Ishikawa (cell line): ENCODE measurements around the gene EPGN.

Experiments used
- EGR1 ChIP-seq: IDR thresholded peaks from 2 replicates; pipeline ENCODE4 v1.6.1; 2012
- EP300 ChIP-seq: IDR thresholded peaks from 2 replicates; pipeline ENCODE4 v1.6.1; 2012; ENCODE audit warnings: borderline replicate concordance
- TCF12 ChIP-seq: IDR thresholded peaks from 2 replicates; pipeline ENCODE4 v1.6.1; 2012; ENCODE audit warnings: low read depth

The EPGN gene

DNA sequence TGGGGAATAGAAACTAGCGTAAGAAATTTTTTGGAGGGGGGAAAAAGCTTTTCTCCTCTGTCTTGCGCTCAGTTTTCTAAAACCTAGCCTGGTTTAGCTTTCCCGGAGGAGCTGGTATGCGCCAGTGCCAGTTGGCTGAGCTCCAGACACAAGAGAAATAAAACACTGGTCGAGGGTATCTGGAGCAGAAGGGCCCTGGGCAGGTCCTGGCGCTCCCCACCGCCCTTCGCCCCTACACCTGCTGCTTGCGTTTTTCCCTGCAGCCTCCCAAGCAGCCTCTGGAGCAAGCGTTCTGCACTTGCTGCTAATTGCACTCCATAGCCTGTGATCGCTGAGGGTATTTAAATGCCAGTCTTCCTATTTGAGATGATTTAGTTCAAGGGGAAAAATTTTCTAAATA, 57.5 kb downstream of the EPGN start:
- TF ChIP-seq EP300 = no peak
- TF ChIP-seq EGR1 = no peak
- TF ChIP-seq TCF12 = no peak
